H1 (cell line): Measurements from ENCODE around the gene TOB2. TPM values are rescaled to one million over a fixed set of nuclear protein-coding genes. Genes with fewer than 3 reads are reported as not detected.

ENCODE experiments used
- GTF2F1 ChIP-seq: IDR thresholded peaks from 2 replicates; pipeline ENCODE4 v1.6.1; 2012; ENCODE audit warnings: low read depth, low read length, improper control_type of control experiment, borderline replicate concordance
- PHF8 ChIP-seq: fragments of 200-600 bp; sonication (generic); conservative IDR thresholded peaks from 2 replicates; pipeline ENCODE4 v1.7.1; 2012; ENCODE audit warnings: low read depth, mild to moderate bottlenecking, inconsistent platforms, low read length, moderate library complexity
- YY1 ChIP-seq: IDR thresholded peaks from 2 replicates; pipeline ENCODE4 v1.6.1; 2011; ENCODE audit warnings: low read depth, mild to moderate bottlenecking, low read length
- ZNF274 ChIP-seq: IDR thresholded peaks from 2 replicates; pipeline ENCODE4 v1.7.0; 2012; ENCODE audit warnings: low read length, borderline replicate concordance; ENCODE audit errors: extremely low read depth
- polyA plus RNA-seq, 7 experiments: library from polyadenylated mRNA; depleted of rRNA in 3 of 7; stranded (reverse) in 5 of 7; unstranded in 2 of 7; fragments of >200 nt in 5 of 7; fragments of 200-250 nt in 2 of 7; gene quantifications; 1 replicate in 5 of 7; 2 replicates in 1 of 7; 4 replicates in 1 of 7; pipeline versions ENCODE4 v1.2.1 to v1.2.3, GENCODE V29; 2011 to 2013; ENCODE audit warnings: missing spikeins in 2 of 7, mixed read lengths in 2 of 7
- total RNA-seq: library from RNA; stranded (reverse); fragmentation: NEBNext Ultra II Directional; extraction: Animal tissue kit (Norgen Biotek cat#: 25700); gene quantifications from 2 replicates; pipeline ENCODE4 v1.2.1, GENCODE V29; 2021

Gene TOB2
- total and polyA plus RNA-seq, 2 of the 8 experiments (the other 6 are each of a cell fraction or from before 2014, with no cell fraction given) = 27.0 to 54.1 TPM

DNA sequence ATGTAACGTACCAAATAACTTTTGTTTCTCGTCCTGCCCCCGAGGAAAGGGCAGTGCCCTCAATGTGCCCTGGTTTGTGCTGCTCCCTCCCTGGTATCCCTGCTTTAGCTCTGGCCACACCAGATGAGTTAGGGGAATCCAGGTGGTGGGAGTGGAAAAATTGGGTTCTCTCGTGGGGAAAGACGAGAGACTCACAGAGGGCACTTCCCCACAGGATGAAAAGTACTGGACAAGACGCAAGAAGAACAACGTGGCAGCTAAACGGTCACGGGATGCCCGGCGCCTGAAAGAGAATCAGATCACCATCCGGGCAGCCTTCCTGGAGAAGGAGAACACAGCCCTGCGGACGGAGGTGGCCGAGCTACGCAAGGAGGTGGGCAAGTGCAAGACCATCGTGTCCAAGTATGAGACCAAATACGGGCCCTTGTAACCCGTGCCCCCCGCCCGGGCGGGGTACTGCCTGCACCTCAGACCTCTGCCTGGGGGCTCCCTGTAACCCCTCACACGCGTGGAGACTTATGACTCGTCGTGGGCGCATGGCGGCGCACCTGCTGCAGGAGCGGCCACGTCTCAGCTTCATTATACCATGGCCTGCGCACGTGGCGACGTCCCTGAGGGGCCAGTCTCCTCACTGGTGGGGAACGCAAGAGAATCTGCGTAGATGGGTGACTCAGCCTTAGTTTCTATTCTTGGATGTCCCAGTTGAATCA, 50.9 kb downstream of the TOB2 start (continued):
- TF ChIP-seq PHF8 = no peak
- no peak for TF ChIP-seq YY1
- TF ChIP-seq ZNF274 = no peak
- no peak for TF ChIP-seq GTF2F1
